SH-SY5Y (cell line): ENCODE measurements around the gene RCE1.

ENCODE experiments used
- GATA2 ChIP-seq: IDR thresholded peaks from 2 replicates; pipeline ENCODE4 v1.6.1; 2011; ENCODE audit warnings: mild to moderate bottlenecking, low read depth, low read length
- GATA3 ChIP-seq: IDR thresholded peaks from 2 replicates; pipeline ENCODE4 v1.6.1; 2011; ENCODE audit warnings: low read depth, mild to moderate bottlenecking, low read length, moderate library complexity

Gene RCE1

GRCh38 chr11:66851239-66851596, 8.0 kb downstream of the RCE1 start:
- no peak for TF ChIP-seq GATA2
- TF ChIP-seq GATA3: no peak

DNA sequence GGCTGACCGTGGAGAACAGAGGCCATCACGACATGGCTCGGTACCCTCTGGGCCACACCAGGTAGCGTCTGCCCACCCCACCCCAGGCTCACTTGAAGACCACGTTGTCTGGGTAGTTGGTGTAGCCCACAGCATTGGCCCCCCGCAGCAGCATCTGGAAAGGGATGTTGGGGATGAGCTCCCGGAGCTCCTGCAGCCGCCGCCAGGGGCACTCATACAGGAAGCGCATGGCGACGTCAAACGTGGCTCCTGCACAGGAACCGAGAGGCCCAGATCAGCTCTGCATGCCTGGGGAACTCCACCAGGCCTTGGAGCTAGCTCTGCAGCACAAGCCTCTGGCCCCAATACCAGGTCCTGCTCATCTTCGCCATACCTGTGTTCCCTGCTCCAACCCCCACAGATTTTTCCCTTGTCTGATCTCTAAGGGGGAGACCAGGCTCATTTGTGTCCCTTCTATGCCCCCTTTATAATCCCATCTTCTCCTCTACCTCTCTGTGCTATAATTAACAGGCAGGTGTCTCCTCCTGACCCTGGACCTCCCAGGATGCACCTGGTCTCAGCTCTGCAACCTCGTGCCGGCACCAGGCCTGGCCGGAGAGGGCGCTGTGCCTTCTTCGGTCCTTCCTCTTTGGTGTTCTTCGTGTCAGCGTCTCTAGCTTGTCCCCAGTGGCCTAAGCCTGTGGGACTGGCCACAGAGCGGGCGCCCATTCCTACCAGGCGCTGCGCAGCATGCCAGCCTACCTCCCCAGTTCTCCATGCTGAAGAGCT, 8.6 kb downstream of the RCE1 start:
- TF ChIP-seq GATA2: no peak
- no peak for TF ChIP-seq GATA3

GRCh38 chr11:66852466-66853241, 9.4 kb downstream of the RCE1 start:
- TF ChIP-seq GATA2 (no peak), GATA3 (no peak)

DNA sequence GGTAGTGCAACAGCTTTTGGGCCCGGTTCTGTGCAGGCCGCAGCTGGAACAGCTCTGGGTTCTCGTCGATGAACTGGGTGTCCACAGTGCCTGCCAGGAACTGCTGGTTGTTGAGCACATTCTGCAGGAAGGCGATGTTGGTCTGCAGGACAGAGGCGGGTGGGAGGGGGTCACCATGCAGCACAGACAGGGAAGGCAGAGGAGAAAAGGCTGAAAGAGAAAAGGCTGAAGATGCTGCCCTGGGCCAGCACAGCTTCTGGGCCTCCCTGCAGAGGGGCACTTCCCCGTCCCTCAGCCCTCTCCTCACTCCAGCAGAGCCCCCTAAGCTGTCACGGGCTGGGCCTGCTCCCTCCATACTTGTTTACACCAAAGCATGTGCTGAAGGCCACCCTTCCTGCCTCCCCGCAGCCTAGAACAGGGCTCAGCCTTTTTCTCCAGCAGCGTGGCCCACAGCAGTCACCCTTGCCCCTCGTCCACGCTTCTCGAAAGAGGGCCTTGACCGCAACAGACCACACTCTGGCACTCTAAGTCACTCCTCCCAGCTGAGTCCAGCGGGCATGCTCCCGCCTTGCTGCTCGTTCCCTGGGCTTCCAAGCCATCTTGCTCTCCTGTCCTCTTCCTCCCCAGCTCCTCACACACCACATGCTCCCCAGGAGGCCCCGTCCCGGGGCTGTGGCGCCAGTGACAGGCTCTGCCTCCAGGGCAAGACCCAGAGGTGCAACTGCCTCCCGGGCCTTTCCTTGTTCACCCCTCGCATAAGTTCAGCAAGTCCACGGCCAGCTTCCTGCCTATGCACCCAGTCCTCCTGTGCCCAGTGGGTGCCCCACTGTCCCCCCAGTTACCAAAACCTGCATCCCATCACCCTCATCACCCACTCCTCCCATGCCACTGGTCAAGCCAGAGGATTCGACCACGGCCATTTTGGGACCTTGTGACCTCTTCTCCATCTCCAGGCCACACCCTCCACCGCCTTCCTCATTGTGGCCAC, 10.3 kb downstream of the RCE1 start:
- TF ChIP-seq GATA3: no peak
- TF ChIP-seq GATA2: no peak

DNA sequence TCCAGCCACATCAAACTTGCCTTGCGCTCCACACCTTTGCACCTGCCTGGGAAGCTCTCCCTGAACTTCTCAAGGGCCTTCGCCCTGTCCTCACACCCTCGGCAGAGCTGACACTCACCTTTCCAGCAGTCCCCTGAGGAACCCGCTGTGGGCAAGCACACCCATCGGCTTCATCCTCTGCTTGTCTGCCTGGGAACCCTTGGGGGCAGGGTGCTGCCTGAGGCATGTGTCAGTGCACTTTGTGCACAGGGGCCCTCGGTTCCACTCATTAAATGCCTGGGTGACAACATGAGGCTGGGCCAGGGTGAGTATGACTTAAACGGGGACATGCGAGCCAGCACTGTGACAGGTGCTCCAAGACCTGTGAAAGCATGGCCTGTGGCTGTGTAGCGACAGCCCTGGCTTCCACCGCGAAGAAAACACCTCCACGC, 11.0 kb downstream of the RCE1 start:
- TF ChIP-seq GATA3 (no peak), GATA2 (no peak)

DNA sequence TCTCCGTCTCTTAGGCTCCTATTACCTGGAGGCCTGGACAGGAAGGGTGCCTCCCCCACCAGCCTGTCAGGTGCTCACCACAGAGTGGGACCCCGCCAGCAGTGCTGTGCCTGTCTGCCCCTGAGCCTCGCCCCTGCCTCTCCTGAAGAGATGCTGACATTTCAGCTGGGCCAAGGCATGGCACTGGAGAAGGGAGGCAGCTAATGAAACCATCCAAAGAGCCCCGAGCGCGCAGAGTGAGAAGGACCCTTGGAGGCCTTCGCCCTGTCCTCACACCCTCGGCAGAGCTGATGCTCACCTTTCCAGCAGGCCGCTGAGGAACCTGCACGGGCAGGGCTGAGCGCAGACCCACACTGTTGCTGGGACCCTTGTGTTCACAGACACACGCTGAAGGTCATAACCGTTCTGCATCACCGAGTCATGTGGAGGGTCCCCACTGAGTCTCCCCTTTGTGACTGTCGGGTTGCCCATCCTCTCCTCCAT, 11.5 kb downstream of the RCE1 start:
- TF ChIP-seq GATA2 (no peak), GATA3 (no peak)

GRCh38 chr11:66855574-66856495, 12.6 kb downstream of the RCE1 start:
- no peak for TF ChIP-seq GATA2
- no peak for TF ChIP-seq GATA3

GRCh38 chr11:66856496-66857233, 13.4 kb downstream of the RCE1 start, which contains the start of gene LRFN4:
TSS of gene LRFN4 (plus strand) at chr11:66857064. CDS start at chr11:66857745, 681 bp downstream.
- TF ChIP-seq GATA3: no peak
- TF ChIP-seq GATA2: no peak

GRCh38 chr11:66857234-66857926, 14.1 kb downstream of the RCE1 start:
- TF ChIP-seq GATA2: no peak
- TF ChIP-seq GATA3: no peak

DNA sequence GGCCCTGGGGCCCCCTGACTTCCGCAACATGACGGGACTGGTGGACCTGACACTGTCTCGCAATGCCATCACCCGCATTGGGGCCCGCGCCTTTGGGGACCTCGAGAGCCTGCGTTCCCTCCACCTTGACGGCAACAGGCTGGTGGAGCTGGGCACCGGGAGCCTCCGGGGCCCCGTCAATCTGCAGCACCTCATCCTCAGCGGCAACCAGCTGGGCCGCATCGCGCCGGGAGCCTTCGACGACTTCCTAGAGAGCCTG, 14.6 kb downstream of the RCE1 start:
- TF ChIP-seq GATA2 (no peak), GATA3 (no peak)

- no peak for TF ChIP-seq GATA2
- no peak for TF ChIP-seq GATA3
Observed at GRCh38 chr11:66858186-66858938, 15.1 kb downstream of the RCE1 start.
